Vagina (tissue), 2 donors: ENCODE measurements around the gene SERINC4. TPM values are rescaled to one million over a fixed set of nuclear protein-coding genes. Genes with fewer than 3 reads are reported as not detected.
"Not testable (repeated sequence)": the region's sequence is repeated elsewhere in the genome, so short reads cannot be mapped to it uniquely, and the experiment has no call there.

ENCODE experiments used
- DNase-seq, 2 donors: peaks; one replicate each; pipeline ENCODE4 v3.0.0-alpha.2; 2017; ENCODE audit errors: extremely low spot score in 2 of 2
- H3K27ac ChIP-seq: fragments of 200-600 bp; sonication (generic); one replicate; pipeline ENCODE4 v1.5.1; 2019
- H3K27me3 ChIP-seq: fragments of 200-600 bp; sonication (generic); one replicate; pipeline ENCODE4 v1.5.1; 2019
- H3K36me3 ChIP-seq, 2 donors: fragments of 200-600 bp; sonication (generic); one replicate each; pipeline ENCODE4 v1.5.1; 2017 to 2019
- H3K4me1 ChIP-seq: fragments of 200-600 bp; sonication (generic); one replicate; pipeline ENCODE4 v1.5.1; 2019
- H3K4me3 ChIP-seq, 2 donors: fragments of 200-600 bp; sonication (generic); 1 replicate in 1 of 2; 2 replicates in 1 of 2; pipeline ENCODE4 v1.5.1; 2016 to 2019
- H3K9me3 ChIP-seq: fragments of 200-600 bp; sonication (generic); one replicate; pipeline ENCODE4 v1.5.1; 2019
- POLR2A ChIP-seq, 2 donors: fragments of 450-650 bp; IDR thresholded peaks; one replicate each; pipeline ENCODE4 v1.6.1; 2017; ENCODE audit warnings: antibody characterized with exemption in 2 of 2, mild to moderate bottlenecking in 2 of 2, moderate library complexity in 2 of 2
- POLR2AphosphoS5 ChIP-seq, 2 donors: sonication (generic); formaldehyde crosslinking; IDR thresholded peaks; one replicate each; pipeline ENCODE4 v1.9.0; 2017; ENCODE audit warnings: antibody characterized with exemption in 2 of 2, mild to moderate bottlenecking in 2 of 2, low read depth in 1 of 2; ENCODE audit not compliant: insufficient read depth in 1 of 2
- intact Hi-C: fragments of 100-400 bp; cut with DNase I; formaldehyde crosslinking; loops from one replicate; pipeline ENCODE4 v1.15.1; 2023
- total RNA-seq: library from RNA; depleted of rRNA; stranded (reverse); fragments of >200 nt; gene quantifications from one replicate; pipeline ENCODE4 v1.2.3, GENCODE V29; 2016
- TF ChIP-seq, protein P1 (sequence below), 3 experiments: fragments of 450-650 bp in 2 of 3; fragments of 200-600 bp in 1 of 3; sonication (generic) in 1 of 3; IDR thresholded peaks; one replicate each; pipeline ENCODE4 v1.5.1; 2017 to 2019; ENCODE audit warnings: antibody characterized with exemption in 3 of 3, mild to moderate bottlenecking in 2 of 3, moderate library complexity in 2 of 3

The SERINC4 gene
- total RNA-seq, 1 donor from 2014 or later: not detected

DNA sequence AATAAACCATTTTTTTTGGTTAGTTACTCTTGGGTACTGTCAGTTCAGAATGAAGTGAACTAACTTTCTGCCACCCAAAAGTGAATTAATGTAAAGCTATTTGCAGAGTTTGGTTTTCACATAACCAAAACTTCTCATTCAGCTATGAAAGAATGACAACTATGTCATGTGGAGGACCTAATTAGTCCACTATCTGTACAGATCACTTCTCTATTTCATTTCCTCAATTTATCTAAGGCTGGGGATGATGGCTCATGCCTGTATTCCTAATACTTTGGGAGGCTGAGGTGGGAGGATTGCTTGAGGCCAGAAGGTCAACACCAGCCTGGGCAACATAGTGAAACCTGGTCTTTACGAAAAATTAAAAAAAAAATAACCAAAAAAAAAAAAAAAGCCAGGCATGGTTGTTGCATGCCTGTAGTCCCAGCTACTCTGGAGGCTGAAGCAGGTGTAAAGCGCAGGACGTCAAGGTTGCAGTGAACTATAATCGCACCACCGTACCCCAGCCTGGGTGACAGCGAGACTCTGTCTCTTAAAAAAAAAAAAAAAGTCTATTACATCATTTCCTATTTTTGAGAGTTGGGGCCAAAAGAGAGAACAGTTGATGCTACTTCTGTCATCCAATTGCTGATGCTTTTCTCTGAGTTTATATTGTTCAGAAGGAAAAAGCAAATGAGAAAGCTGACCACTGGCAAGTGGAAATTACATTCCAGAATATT, 9.1 kb upstream of the SERINC4 start:
- intact Hi-C loops: no loop called here
- no peak for DNase-seq
- peaks cover 0 to 95% of the 10 kb centered on the region in 2 donors for H3K36me3 ChIP-seq

DNA sequence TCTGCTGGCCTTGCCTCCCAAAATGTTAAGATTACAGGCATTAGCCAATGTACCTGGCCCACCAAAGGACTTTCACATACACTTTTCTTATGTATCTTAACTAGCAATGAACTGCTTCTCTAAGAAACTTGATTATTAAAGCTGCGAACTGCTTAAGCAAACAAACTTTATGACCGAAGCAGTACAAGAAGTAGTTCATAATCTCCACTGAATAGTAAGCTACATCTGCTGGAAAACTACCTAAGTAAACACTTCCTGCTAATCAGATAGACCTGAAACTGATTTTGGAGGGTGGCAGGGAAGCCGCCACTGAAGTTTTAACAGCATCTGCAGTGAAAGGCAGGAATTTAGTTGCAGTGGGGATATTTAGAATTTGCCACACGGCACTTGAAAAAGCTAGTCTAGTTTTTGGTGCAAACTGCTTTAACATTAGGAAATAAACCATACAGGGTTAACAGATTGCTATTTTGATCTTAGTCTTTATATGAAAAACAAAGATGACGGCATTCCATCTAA, 8.5 kb upstream of the SERINC4 start:
- no peak overlapping the region for H3K4me3 ChIP-seq
- TF ChIP-seq POLR2AphosphoS5 (IDR thresholded peaks at IDR 0.05; ENCODE audit: insufficient read depth in 1 of 2, low read depth in 1 of 2) (no peak), POLR2A (IDR thresholded peaks at IDR 0.05) (no peak)
- TF ChIP-seq, protein P1, sequence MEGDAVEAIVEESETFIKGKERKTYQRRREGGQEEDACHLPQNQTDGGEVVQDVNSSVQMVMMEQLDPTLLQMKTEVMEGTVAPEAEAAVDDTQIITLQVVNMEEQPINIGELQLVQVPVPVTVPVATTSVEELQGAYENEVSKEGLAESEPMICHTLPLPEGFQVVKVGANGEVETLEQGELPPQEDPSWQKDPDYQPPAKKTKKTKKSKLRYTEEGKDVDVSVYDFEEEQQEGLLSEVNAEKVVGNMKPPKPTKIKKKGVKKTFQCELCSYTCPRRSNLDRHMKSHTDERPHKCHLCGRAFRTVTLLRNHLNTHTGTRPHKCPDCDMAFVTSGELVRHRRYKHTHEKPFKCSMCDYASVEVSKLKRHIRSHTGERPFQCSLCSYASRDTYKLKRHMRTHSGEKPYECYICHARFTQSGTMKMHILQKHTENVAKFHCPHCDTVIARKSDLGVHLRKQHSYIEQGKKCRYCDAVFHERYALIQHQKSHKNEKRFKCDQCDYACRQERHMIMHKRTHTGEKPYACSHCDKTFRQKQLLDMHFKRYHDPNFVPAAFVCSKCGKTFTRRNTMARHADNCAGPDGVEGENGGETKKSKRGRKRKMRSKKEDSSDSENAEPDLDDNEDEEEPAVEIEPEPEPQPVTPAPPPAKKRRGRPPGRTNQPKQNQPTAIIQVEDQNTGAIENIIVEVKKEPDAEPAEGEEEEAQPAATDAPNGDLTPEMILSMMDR (IDR thresholded peaks at IDR 0.05): no peak
- H3K27me3 ChIP-seq: no peaks in the 10 kb centered on the region
- H3K4me1 ChIP-seq: no peaks in the 10 kb centered on the region
- DNase-seq: no peak
- H3K9me3 ChIP-seq: no peaks in the 10 kb centered on the region
- no peak overlapping the region for H3K27ac ChIP-seq
- intact Hi-C loops: no loop called here
- peaks cover 0 to 92% of the 10 kb centered on the region in 2 donors for H3K36me3 ChIP-seq

More for the DNA sequence above, 9.1 kb upstream of the SERINC4 start:
- no peaks in the 10 kb centered on the region for H3K4me1 ChIP-seq
- H3K9me3 ChIP-seq: no peaks in the 10 kb centered on the region
- H3K27me3 ChIP-seq: no peaks in the 10 kb centered on the region
- no peak overlapping the region for H3K4me3 ChIP-seq
- TF ChIP-seq POLR2A (IDR thresholded peaks at IDR 0.05) (no peak), POLR2AphosphoS5 (IDR thresholded peaks at IDR 0.05; ENCODE audit: insufficient read depth in 1 of 2, low read depth in 1 of 2) (no peak)
- TF ChIP-seq, protein P1 (IDR thresholded peaks at IDR 0.05): no peak
- no peak overlapping the region for H3K27ac ChIP-seq

DNA sequence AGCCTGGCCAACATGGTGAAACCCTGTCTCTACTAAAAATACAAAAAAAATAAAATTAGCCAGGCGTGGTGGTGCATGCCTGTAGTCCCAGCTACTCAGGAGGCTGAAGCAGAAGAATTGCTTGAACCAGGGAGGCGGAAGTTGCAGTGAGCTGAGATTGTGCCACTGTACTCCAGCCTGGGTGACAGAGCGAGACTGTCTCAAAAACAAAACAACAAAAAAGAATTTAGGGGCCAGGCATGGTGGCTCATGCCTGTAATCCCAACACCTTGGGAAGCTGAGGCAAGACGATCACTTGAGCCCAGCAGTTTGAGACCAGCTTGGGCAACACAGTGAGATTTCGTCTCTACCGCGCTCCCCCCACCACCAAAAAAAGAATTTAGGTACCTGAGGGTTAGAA, 2.7 kb upstream of the SERINC4 start:
- H3K9me3 ChIP-seq, DNase-seq, H3K27me3 ChIP-seq, H3K27ac ChIP-seq, intact Hi-C loops, H3K4me3 ChIP-seq: not testable (repeated sequence)
- Histone ChIP-seq H3K4me1 (peaks cover 35% of the 10 kb centered on the region), H3K36me3 (peaks cover 0 to 44% of the 10 kb centered on the region in 2 donors)

DNA sequence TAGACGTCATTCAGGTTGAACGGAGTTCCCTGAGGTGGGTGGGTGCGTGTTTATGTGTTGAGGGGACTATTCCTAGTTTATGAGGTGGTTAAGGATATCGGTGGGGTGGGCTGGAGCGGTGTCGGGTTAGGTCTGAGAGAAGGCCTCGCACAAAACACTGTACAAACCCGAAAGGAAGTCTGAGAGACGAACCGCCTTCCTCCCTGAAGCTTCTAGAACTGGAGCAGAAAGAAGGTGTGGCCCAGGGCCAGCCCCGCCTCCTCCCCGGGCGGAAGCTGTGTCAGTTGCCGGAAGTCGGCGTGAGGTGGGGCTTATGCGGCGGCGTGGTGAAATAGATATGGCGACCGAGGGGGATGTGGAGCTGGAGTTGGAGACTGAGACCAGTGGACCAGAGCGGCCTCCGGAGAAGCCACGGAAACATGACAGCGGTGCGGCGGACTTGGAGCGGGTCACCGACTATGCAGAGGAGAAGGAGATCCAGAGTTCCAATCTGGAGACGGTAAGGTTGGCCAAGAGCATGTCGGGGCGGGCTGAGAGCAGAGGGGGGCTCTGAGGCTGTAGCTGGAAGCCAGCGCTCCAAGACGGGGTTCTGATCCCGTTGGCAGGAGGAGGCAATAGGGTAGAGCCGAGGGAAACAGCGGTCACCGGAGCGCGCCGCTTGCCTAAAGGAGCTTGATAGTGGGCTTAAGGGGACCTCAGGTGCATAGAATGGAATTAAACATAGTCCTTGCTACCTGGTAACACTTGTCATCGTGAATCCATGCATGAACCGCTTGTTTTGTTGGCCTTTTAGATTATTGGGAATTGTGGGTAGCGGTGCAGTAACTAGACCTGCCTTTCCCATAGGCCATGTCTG, 494 bp upstream of the SERINC4 start, which contains the start of gene HYPK:
HYPK (plus strand) TSS at position 314 of the 856 bp plus-strand sequence; CDS start at position 338, 24 bp downstream.
- TF ChIP-seq POLR2A (IDR thresholded peaks at IDR 0.05) (peak in 1 of 2 donors; percentile 61), POLR2AphosphoS5 (IDR thresholded peaks at IDR 0.05; ENCODE audit: insufficient read depth in 1 of 2, low read depth in 1 of 2) (peak; percentile 94 to 98)
- TF ChIP-seq, protein P1 (IDR thresholded peaks at IDR 0.05): no peak
- Histone ChIP-seq H3K9me3 (no peaks in the 10 kb centered on the region), H3K4me3 (peak within 1 kb of the TSS; percentile 71 to 85), H3K27ac (peak within 1 kb of the TSS; percentile 99), H3K27me3 (no peaks in the 10 kb centered on the region), H3K36me3 (peaks cover 0 to 40% of the 10 kb centered on the region in 2 donors), H3K4me1 (peaks cover 45% of the 10 kb centered on the region)
- peak; percentile 94 to 96 for DNase-seq
- intact Hi-C loops: no loop called here

DNA sequence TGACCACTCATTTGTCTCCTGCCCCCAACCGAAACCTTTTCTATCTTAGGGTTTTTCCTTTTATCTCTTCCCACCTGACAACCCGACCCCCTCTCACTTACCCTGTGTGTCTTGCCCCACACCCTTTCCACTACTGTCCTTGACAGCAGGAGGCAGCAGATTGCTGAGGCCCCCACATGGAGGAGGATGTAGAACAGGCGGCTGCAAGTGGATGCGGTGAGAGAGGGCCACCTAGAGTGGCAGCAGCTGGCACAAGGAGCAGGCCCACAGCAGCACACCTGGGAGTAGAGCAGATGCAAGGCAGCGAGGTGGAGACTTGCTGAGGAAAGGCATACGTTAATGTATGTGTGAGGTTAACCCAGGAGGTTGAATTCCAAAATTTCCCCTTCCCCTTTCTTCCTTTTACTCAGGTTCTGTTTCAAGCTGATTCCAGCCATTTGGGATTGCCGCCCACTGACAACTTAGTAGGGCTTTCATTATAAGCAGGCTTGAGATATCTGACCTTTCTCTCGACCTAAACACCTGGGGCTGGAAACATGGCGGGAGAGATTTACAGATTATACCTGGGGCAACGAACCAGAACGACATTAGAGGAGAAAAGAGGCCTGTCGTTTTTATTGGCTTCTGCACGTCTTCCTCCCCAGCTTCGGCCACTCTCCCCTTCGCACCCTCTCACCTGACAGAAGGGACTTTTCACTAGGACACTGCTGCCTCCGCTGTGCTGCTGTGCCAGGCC, 643 bp downstream of the SERINC4 start:
- H3K4me3 ChIP-seq: peak overlapping the region in 1 of 2 donors; percentile 85
- H3K9me3 ChIP-seq: no peaks in the 10 kb centered on the region
- no peak for DNase-seq
- no peak for TF ChIP-seq POLR2AphosphoS5 (IDR thresholded peaks at IDR 0.05; ENCODE audit: insufficient read depth in 1 of 2, low read depth in 1 of 2)
- no peak for TF ChIP-seq POLR2A (IDR thresholded peaks at IDR 0.05)
- TF ChIP-seq, protein P1 (IDR thresholded peaks at IDR 0.05): no peak
- peaks cover 57% of the 10 kb centered on the region for H3K4me1 ChIP-seq
- peak overlapping the region; percentile 99 for H3K27ac ChIP-seq
- no peaks in the 10 kb centered on the region for H3K27me3 ChIP-seq
- intact Hi-C loops: no loop called here
- peaks cover 0 to 30% of the 10 kb centered on the region in 2 donors for H3K36me3 ChIP-seq
